HG02840 (cell line): ENCODE results near the gene GPR50.

Experiments used
- ATAC-seq: cut with Tn5 transposase; IDR thresholded peaks from one replicate; pipeline ENCODE4 v1.9.1; 2021; ENCODE audit warnings: mild to moderate bottlenecking, moderate library complexity, moderate number of reproducible peaks; ENCODE audit not compliant: unreplicated experiment, low FRiP score

The GPR50 gene

DNA sequence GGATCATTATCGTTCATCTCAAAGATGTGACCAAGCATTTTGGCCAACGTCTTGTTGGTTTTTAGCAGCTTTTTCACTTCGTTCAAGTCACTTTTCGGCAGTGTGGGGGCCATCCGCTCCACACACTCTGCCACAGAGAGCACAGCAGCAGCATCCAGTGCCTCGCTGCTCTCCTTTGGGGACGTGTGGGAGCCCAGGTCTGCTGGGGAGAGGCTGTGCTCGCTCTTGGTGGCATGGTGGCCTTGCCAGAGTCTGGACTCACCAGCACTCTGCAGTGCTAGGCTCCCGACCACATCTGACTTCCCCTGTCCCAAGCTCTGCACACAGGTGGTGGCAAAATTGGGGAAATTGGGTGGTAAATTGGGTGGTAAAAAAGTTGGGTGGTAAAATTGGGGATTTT, 50.6 kb downstream of the GPR50 start:
- ATAC-seq, result no peak

DNA sequence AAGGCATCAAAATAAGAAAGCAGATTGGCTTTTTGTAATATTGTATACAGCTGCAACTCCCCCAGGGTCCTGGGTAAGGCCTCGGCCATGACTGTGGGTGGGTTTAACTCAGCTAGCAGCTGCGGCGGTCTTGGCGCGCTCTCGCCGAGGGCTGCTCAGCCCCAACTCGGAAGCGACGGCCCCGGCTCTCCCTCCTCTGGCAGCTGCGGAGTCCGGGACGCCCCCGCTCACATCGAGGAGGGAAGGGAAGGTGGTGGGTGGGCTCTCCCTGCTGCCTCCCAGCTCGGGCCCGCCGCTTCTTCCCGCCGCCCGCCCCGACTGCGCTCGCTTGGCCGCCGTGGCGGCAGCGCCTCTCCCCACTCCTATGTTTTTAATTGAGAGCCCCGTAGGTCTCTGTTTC, 51.2 kb downstream of the GPR50 start:
- no peak for ATAC-seq

DNA sequence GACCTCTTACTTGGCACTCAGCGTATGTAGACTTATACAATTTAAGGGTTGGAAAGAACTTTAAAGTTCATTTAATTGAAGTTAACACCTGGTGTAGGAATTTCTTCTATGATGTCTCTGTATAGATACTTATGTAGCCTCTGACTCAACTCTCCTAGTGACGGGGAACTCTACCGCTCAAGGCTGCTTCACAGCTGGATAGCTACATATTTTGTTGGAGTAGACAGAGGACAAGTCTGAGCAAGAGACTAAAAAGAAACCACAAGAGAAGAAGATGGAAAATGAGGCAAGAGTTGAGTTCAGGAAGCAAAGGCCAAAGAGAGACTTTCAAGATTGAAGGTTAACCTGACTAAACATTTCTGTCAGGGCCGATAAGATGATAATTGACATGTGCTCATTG, 52.6 kb downstream of the GPR50 start:
- no peak for ATAC-seq
